ENCODE data around the gene MDH2. TPM values are rescaled to one million over a fixed set of nuclear protein-coding genes. Genes with fewer than 3 reads are reported as not detected.

MDH2 gene
- total and polyA plus RNA-seq, 2 experiments from 2014 or later = 68.5 to 236 TPM

GRCh38 chr7:76047305-76047810, 548 bp upstream of the MDH2 start:
- Histone ChIP-seq H4K20me1 (ENCODE audit: insufficient read depth, poor library complexity, severe bottlenecking) (peaks cover 5% of the 10 kb centered on the region), H3K36me3 (replicated peaks; ENCODE audit: insufficient read depth, low read depth) (no peaks in the 10 kb centered on the region), H3K9me3 (ENCODE audit: low read depth) (no peaks in the 10 kb centered on the region), H3K27me3 (no peaks in the 10 kb centered on the region), H3K27ac (peak overlapping the region; percentile 99), H3K9me2 (replicated peaks; ENCODE audit: insufficient read depth) (no peaks in the 10 kb centered on the region), H3K4me1 (ENCODE audit: insufficient read depth) (peaks cover 18% of the 10 kb centered on the region), H3K4me2 (peak overlapping the region; percentile 76), H3K79me2 (peaks cover 88% of the 10 kb centered on the region), H3K4me3 (peak overlapping the region; percentile 83), H2AFZ (peak overlapping the region; percentile 79)
- 4% methylated on average over 21 of the region's 21 CpGs for WGBS (ENCODE audit: low lambda C conversion rate, missing lambda C conversion rate)
- no peak for DNase-seq (ENCODE audit: low spot score)
- TF ChIP-seq, protein P1, sequence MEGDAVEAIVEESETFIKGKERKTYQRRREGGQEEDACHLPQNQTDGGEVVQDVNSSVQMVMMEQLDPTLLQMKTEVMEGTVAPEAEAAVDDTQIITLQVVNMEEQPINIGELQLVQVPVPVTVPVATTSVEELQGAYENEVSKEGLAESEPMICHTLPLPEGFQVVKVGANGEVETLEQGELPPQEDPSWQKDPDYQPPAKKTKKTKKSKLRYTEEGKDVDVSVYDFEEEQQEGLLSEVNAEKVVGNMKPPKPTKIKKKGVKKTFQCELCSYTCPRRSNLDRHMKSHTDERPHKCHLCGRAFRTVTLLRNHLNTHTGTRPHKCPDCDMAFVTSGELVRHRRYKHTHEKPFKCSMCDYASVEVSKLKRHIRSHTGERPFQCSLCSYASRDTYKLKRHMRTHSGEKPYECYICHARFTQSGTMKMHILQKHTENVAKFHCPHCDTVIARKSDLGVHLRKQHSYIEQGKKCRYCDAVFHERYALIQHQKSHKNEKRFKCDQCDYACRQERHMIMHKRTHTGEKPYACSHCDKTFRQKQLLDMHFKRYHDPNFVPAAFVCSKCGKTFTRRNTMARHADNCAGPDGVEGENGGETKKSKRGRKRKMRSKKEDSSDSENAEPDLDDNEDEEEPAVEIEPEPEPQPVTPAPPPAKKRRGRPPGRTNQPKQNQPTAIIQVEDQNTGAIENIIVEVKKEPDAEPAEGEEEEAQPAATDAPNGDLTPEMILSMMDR (IDR thresholded peaks at IDR 0.05; ENCODE audit: poor library complexity) = no peak

DNA sequence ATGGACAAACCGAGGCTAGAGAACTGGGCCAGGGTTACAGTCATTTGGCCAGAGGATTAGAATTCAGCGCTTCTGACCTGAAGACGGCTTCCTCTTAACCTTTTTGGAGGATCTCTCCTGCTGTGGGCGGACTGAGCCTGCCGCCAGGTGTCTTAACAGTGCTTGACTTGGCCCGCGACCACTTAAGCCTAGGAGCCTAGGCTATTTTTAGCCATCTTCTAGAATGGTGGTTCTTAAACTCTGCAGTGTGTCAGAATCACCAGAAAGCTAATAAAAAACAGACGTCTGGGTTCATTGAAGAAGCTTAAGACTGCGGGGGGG, 722 bp downstream of the MDH2 start:
- WGBS (ENCODE audit: low lambda C conversion rate, missing lambda C conversion rate) = 1% methylated on average over 8 of the region's 9 CpGs
- Histone ChIP-seq H2AFZ (peak overlapping the region; percentile 96), H3K4me1 (ENCODE audit: insufficient read depth) (peaks cover 20% of the 10 kb centered on the region)

DNA sequence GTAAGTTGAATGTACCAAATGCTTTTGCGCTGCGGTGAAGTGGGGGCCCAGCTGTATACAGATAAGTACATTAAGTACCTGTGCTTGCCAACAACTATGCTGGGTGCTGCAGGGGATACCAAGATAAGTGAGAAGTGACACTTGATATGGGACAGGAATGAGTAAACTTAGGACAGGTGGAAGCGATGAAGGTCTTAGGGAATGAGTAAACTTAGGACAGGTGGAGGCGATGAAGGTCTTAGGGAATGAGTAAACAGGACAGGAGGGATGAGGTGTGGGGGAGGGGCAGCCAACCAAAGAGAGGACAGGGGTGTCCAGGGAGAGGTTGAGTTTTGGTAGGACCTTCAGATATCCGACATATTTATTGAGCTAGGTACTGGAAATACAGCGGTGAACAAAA, 1.4 kb downstream of the MDH2 start:
- peaks cover 18% of the 10 kb centered on the region for H4K20me1 ChIP-seq (ENCODE audit: insufficient read depth, poor library complexity, severe bottlenecking)
- TF ChIP-seq EZH2phosphoT487 (IDR thresholded peaks at IDR 0.05; ENCODE audit: low read depth, severe bottlenecking, unreplicated experiment) (no peak), EZH2 (IDR thresholded peaks at IDR 0.05; ENCODE audit: borderline replicate concordance) (no peak)
- TF ChIP-seq, protein P1 (IDR thresholded peaks at IDR 0.05; ENCODE audit: poor library complexity) = no peak
- peak overlapping the region; percentile 83 for H3K4me3 ChIP-seq

More for the DNA sequence above, 722 bp downstream of the MDH2 start:
- H3K4me2 ChIP-seq = peak overlapping the region; percentile 93
- DNase-seq (ENCODE audit: low spot score) = peak; percentile 49
- no peaks in the 10 kb centered on the region for H3K9me2 ChIP-seq (replicated peaks; ENCODE audit: insufficient read depth)
- H4K20me1 ChIP-seq (ENCODE audit: insufficient read depth, poor library complexity, severe bottlenecking) = peaks cover 15% of the 10 kb centered on the region
- H3K27ac ChIP-seq = peak overlapping the region; percentile 99
- TF ChIP-seq, protein P1 (IDR thresholded peaks at IDR 0.05; ENCODE audit: poor library complexity) = peak; percentile 10
- TF ChIP-seq EZH2phosphoT487 (IDR thresholded peaks at IDR 0.05; ENCODE audit: low read depth, severe bottlenecking, unreplicated experiment) (no peak), EZH2 (IDR thresholded peaks at IDR 0.05; ENCODE audit: borderline replicate concordance) (no peak)
- peaks cover 93% of the 10 kb centered on the region for H3K79me2 ChIP-seq
- H3K27me3 ChIP-seq = no peaks in the 10 kb centered on the region
- peak overlapping the region; percentile 83 for H3K4me3 ChIP-seq
- no peaks in the 10 kb centered on the region for H3K36me3 ChIP-seq (replicated peaks; ENCODE audit: insufficient read depth, low read depth)
- H3K9me3 ChIP-seq (ENCODE audit: low read depth) = no peaks in the 10 kb centered on the region

GRCh38 chr7:76050545-76050944, 2.6 kb downstream of the MDH2 start:
- TF ChIP-seq EZH2phosphoT487 (IDR thresholded peaks at IDR 0.05; ENCODE audit: low read depth, severe bottlenecking, unreplicated experiment) (no peak), EZH2 (IDR thresholded peaks at IDR 0.05; ENCODE audit: borderline replicate concordance) (no peak)
- TF ChIP-seq, protein P1 (IDR thresholded peaks at IDR 0.05; ENCODE audit: poor library complexity) = no peak
- peaks cover 23% of the 10 kb centered on the region for H3K4me1 ChIP-seq (ENCODE audit: insufficient read depth)
- WGBS (ENCODE audit: low lambda C conversion rate, missing lambda C conversion rate) = 90% methylated on average over 5 of the region's 5 CpGs
- DNase-seq (ENCODE audit: low spot score) = no peak
- H3K27ac ChIP-seq = no peak overlapping the region
- H3K36me3 ChIP-seq (replicated peaks; ENCODE audit: insufficient read depth, low read depth) = no peaks in the 10 kb centered on the region
- H2AFZ ChIP-seq = no peak overlapping the region
- no peaks in the 10 kb centered on the region for H3K9me3 ChIP-seq (ENCODE audit: low read depth)
- H3K27me3 ChIP-seq = no peaks in the 10 kb centered on the region
- H3K4me2 ChIP-seq = no peak overlapping the region
- H3K4me3 ChIP-seq = no peak overlapping the region
- H4K20me1 ChIP-seq (ENCODE audit: insufficient read depth, poor library complexity, severe bottlenecking) = peaks cover 21% of the 10 kb centered on the region
- H3K9me2 ChIP-seq (replicated peaks; ENCODE audit: insufficient read depth) = no peaks in the 10 kb centered on the region
- H3K79me2 ChIP-seq = peaks cover 90% of the 10 kb centered on the region

More for the DNA sequence above, 1.4 kb downstream of the MDH2 start:
- H3K4me1 ChIP-seq (ENCODE audit: insufficient read depth) = peaks cover 23% of the 10 kb centered on the region
- no peaks in the 10 kb centered on the region for H3K27me3 ChIP-seq
- H3K9me2 ChIP-seq (replicated peaks; ENCODE audit: insufficient read depth) = no peaks in the 10 kb centered on the region
- H3K27ac ChIP-seq = peak overlapping the region; percentile 99
- WGBS (ENCODE audit: low lambda C conversion rate, missing lambda C conversion rate) = 89% methylated on average over 6 of the region's 6 CpGs
- peak overlapping the region; percentile 93 for H3K4me2 ChIP-seq
- H3K79me2 ChIP-seq = peaks cover 91% of the 10 kb centered on the region
- no peak for DNase-seq (ENCODE audit: low spot score)
- H3K36me3 ChIP-seq (replicated peaks; ENCODE audit: insufficient read depth, low read depth) = no peaks in the 10 kb centered on the region
- H2AFZ ChIP-seq = no peak overlapping the region
- no peaks in the 10 kb centered on the region for H3K9me3 ChIP-seq (ENCODE audit: low read depth)

Data from hepatocyte (in vitro differentiated cells).